ENCODE results near the gene ZNF648.
"Not testable (repeated sequence)": the region's sequence is repeated elsewhere in the genome, so short reads cannot be mapped to it uniquely, and the experiment has no call there.

ZNF648 gene

DNA sequence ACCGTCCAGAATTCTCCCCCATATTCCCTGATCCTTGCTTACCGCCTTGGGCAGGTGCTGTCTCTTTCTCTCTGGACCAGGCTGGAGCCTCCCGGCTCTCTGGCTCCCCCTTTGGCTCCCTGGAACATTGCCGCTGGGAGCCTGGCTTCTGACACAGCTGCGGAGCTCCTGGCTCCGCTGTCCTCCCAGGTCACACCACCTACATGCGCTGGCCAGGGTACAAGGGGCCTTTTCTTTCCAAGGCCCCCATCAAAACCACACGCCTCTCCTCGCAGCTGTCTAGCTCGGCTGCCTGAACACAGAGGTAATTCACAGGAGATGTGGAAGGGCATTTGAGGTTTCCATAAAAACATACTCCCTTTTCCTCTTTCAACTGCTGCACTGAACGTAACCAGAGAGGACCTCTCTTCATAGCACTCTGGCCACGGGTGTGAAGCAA, 7.5 kb upstream of the ZNF648 start:
- no peak for DNase-seq

DNA sequence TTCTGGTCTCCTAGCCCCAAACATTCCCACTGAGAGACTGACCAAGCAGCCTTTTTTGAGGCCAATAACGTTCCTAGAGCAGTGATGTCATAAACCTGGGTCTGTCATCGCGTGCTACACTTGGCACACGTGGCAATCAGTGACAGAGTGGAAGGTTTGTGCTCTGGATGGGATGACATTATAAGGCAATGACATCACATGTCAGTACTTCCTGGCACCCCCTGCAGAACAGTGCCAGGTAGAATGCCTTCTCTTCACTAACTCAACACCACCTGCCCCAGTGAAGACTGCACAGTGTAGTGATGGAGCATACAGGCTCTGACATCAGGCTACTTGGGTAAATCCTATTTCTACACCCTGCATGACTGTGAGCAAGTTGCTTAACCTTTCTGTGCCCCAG, 5.4 kb upstream of the ZNF648 start:
- no peak for DNase-seq

DNA sequence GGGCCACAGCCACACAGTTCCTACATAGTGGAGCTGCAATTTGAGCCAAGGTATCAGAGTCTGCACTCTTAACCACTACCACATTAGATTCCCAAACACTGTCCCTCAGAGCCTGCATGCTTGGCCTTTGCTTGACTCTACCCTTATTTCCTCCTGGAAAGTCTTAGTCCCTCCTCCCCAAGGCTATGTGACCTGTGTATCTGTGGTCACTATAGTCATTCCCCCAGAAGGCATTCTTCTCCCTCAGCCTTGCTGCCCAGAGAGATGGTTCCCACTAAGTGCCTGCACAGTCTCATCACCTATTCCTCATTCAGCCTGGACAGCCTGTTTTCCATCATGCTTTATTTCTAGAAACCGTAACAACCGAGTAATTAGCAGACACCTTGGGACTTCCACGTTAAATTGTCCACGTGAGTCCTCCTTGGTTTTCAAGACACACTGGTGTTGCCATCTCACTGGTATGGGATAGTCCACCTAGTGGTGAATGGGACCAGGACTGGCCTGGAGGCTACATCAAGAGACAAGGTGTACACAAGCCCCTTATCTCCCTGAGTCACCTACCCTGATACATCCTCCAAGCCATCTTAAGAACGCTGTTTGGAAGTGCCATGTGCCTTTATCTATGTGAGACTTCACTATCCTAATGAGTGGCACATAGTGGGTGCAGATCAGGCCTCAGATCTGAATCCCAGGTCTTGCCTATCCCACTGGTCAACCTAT, 3.8 kb upstream of the ZNF648 start:
- no peak for DNase-seq

DNA sequence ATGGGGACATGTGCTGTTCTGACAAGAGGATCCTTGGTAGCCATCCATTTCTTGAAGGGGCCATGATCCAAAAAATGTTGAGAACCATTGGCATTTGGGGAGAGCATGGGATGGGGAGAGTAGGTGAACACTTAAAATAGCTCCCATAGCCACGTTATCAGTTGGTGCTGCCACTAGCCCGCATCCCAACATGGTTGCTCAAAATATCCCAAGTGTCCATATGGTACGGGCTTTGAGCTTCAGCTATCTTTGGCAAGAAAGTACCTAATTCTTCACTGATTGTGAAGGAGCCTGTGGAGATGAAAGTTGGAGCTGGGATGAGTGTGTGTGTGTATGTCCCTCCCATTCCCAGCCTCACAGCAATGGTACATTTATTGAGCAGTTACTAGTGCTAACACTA, 3.1 kb upstream of the ZNF648 start:
- no peak for DNase-seq

DNA sequence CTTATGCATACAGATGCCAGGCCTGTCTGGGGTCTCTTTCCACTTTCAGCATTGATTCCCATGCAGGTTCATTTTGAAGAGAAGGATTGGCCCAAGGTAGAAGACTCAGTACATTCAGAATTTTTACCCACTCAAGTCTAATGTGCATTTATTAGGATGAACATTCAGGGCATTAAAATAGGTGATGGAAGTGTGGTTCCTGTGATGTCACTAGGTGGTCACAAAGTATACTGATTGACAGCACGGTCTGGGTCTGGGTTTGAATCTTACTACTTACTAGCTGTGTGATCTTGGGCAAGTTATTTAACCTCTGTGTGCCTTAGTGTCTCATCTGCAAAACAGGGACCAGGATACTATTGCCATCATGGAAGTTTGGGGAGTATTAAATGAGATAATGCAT, 711 bp upstream of the ZNF648 start:
- DNase-seq = no peak

DNA sequence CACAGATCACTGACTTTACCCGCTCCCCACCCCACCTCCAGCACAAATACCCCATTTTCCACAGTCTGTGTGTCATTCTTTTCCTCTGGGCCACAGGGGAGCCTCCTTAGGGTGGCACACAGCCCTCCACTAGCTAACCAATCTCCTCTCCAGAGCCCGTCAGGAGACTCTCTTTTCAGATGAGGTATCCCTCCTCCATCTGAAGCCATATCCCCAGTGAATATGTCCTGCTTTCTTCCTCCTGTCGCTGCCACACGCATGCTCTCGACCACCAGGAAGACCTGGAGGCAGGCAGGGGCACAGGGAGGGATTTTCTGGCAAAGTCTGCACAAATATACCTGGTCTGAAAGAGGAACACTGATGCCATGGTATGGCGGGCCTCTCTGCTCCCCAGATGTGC, 635 bp downstream of the ZNF648 start:
- DNase-seq = no peak

DNA sequence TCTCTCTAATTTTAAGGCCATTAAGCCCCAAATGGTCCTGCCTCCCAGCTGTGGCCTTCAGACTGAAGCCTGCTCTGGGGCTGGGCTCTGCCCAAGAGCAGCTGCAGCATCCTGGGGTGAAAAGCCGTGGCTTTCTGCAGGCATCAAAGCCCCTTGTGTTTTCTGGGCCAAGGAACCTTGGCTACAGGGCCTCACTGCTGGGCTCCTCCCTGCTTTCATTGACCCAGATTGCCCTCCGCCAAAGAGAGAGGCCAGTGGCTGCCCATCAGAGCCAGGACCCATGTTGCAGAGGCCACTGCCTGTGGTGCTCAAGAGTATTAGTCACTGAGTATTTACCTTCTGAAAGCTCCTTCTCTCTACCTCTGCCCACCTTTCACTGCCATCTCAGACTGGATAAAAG, 1.6 kb downstream of the ZNF648 start:
- DNase-seq = no peak

DNA sequence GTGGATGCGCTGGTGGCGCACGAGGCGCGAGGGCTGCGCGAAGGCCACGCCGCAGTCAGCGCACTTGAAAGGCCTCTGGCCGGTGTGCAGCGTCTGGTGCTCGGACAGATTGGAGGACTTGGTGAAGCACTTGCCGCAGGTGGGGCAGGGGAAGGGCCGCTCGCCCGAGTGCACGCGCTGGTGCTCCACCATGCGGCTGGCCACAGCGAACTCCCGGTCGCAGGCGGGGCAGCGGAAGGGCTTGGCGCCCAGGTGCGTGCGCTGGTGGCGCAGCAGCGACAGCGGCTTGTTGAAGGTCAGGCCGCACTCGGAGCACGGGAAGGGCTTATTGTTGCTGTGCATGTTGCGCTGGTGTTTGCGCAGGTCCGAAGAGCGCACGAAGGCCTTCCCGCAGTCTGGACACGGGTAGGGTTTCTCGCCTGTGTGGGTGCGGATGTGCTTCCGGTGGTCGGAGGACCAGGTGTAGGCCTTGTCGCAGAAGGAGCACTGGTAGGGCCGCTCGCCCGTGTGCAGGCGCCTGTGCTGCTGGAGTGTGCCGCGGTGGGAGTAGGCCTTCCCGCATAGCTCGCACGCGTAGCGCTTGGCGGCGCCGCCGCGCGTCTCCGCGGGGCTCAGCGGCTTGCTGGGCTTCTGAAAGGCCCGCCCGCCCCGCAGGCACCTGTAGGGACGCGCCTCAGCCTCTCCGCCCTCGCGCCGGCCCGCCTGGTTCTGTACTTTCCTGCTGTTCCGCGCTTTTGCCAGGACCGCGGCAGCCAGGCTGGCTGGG, 4.7 kb downstream of the ZNF648 start:
- DNase-seq = no peak

DNA sequence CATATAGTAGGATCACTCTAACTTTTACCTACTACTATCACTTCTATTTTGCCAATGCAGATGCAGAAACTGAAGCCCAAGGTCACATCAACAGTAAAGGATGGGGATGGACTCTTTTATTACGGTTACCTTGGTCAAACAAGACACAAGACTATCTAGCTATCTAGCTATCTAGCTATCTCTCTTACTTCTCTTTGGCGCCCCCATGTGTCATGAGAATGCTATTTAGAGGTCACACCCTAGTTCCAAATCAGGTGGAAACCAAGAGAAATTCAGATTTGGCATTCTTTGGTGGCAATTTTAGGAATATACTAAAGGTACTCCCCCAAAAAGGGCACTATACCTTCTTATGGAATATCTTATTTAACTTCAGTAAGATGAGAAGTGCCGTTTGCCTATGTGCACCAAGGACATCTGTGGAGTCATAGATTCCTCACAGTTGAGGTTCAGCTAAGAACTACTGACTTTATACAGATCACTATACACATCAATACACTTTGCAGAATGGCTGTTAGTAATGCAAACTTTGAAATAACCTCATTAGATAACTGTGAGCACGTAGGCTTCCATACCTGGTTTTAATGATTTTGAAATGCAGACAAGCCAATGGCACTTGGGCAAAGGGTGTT, 6.7 kb downstream of the ZNF648 start:
- no peak for DNase-seq

DNA sequence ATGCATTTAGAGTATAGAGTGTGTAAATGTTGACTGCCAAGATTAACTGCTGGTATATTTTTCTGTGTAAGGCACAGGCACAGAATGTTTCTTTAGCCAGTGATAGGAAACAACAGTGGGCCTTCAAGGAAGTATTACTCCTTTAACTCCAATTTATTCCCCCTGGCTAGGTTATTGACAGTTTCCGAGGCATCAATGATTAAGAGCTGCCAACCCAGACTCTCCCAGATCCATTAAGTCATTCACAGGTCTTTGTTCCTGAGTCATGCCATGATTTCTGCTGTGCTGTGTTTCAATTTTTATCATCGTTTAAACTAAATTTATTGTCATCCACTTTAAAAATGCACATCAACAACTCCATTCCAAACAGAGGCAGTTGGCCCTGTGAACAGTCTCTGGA, 9.2 kb downstream of the ZNF648 start:
- DNase-seq = no peak

DNA sequence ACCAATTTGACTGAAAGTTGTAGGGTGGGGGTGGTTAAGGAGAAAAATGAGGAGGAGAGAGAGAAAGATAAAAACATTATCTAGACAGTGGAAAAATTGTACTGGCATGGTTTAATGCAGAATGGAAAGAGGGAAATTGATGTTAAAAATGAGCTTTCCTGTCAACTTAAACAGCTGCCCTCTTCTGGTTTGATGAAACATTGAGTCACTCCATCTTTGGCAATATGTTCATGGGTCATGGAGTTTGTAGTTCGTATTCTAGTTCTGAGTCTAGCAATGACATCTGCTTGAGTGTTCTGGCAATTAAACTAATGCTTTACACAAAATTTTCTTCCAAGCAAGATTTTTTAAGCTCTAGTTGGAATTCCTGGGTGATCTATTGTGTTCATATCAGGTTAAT, 9.6 kb downstream of the ZNF648 start:
- DNase-seq = no peak

DNA sequence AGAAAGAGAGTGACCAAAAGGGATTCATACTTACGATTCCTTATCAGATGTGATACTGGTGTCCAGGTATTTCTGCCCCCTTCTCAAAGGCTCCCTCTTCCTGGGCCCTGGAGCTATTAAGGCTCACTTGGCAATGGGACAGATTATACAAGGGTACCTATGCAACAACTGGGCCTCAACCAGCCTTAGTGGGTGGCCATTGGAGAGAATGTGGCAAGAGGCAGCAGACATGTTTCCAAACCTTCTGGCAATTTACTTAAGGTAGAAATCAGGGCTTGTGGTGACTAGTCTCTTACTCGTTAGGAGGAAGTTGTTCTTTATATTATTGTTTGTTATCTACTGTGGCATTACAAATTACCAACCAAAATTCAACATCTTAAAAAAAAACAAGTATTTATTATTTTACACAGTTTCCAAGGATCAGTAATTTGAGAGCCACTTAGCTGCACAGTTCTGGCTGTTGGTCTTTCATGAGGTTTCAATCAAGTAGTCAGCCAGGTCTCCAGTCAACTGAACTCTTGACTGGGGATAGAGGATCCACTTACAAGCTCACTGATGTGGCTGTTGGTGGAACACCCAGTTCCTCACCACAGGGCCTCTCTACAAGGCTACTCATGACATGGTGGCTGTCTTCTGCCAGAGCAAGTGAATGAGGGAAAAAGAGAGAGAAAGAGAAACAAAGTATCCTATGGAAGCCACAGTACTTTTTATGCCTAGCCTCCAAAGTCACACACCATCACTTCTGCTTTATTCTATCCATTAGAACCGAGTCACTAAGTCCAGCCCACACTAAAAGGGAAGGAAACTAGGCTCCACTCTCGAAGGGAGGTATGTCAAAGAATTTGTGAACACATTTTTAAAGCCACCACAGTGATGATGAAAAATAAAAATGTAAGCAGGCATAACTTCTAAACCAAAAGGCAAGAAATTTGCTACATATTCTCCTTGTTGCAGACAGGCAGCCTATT, 10.7 kb downstream of the ZNF648 start:
- no peak for DNase-seq

DNA sequence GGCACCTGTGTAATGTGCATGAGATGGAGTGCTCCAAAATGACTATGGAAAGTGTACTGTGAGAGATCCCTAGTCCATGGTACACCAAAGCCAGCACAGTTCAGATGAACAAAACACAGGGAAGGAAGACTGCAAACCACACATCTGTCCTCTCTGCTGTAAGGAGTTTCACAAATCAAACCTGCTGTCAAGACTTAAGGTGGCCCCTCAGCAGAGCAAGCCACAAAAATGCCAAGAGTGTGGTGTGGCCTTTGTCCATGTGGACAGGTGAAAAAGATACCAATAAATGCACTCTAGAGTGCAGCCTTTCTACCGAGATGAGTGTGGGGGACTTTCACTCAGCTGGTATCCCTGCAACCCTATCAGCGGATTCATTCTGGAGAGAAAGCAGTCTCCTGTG, 12.9 kb downstream of the ZNF648 start:
- DNase-seq = no peak

DNA sequence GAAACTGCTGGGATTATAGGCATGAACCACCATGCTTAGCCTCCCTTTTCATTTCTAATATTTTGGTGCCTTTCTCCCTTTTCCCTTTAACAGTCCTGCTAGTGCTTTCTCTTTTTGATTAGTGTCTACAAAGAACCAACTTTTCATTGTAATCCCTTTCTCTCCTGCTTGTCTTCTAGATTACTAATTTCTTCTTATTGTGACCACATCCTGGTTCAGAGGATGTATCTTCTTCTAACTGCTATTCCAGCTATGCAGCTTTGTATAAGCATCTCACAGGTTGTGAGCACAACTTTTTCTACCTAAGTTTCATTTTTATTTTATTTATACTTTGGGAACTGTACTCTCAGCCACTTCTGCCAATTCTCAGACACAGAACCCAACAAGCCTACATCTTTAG, 14.7 kb downstream of the ZNF648 start:
- no peak for DNase-seq

DNA sequence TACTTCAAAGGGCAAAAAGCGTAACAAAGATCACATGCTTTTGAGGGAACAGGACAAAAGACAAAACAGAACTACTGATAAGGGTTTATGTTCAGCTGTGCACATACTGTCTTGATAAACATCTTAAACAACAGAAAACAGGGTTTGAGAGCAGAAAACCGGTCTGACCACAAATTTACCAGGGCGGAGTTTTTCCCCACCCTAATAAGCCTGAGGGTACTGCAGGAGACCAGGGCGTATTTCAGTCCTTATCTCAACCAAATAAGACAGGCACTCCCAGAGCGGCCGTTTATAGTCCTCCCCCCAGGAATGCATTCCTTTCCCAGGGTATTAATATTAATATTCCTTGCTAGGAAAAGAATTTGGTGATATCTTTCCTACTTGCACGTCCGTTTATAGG, 16.0 kb downstream of the ZNF648 start:
- not testable (repeated sequence) for DNase-seq

DNA sequence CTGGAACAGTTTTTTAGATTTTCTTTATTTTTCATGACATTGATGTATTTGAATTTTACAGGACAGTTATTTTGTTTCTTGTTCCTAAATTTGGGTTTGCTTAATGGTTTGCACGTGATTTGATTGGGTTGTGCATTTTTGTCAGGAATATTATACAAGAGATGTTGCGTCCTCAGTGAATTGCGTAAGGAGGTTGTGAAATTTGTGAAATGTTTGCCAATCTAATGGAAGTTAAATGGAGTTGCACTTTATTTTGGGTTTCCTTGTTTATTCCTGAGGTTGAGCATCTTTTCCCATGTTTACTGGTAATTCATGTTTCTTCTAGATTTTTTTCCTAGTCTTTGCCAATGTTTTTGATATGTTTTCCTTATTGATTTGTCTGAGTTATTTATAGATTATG, 19.9 kb downstream of the ZNF648 start:
- DNase-seq = no peak

DNA sequence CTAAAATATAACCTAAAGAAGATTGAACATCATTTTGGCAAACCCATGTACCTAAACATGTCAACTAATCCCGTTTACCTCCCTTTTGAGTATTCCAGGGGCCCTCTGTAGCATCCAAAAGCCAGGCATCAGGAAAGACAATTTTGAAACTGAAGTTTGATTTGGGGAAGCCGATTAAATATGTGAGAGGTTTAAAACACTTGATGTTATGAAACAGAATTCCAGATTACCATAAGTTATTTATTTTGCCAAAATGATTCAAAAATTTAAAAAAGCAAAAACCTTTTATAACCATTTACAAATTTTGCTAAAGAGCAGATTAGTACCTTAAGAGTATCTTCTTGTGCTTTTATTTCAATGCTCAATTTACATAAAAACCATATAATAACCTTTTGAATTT, 23.3 kb downstream of the ZNF648 start:
- no peak for DNase-seq

DNA sequence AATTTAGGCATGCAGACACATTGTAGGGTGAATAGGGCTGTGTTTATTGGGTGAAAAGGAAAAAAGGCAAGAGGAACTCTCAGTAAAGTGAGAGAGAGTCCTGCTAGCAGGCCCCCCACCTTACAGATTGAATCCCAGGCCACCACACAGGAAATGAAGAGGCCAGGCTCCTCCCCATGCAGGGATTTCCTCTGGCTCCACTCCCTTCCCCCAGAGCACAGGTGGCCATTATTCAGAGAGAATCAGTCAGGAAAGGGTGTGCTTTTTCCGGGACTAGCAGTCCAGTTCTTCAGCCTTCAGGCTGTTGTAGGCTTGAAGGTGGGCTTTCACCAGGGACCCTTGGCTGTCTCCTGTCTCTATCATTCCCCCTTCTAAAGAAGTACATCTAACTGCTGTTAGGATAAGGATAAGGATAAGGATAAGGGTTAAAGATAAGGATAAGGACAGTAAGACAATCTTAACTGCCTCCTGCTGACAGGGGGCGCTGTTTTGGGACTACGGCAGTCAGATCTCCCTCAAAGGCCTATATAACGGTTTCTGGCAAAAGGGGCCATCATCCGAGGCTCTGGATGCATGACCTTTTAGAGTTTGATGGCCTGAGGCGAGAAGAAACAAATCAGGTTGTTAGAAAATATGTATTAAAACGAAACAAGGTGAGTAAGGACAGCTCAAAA, 26.3 kb downstream of the ZNF648 start:
- no peak for DNase-seq

DNA sequence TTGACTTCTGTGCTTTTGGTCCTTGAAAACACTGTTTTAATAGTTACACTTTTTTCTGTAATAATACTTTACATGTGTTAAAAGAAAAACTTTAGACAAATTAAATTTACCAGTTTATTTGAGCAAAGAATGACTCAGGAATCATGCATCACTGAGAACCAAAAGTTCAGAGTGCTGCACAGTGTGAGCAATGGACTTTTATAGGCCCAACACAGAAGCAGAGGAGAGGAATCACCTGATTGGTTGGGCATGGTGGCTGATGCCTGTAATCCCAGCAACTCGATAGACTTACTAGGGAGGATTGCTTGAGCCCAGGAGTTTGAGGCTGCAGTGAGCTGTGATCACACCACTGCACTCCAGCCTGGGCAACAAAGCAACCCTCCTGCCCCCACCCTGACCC, 29.3 kb downstream of the ZNF648 start:
- DNase-seq = no peak

DNA sequence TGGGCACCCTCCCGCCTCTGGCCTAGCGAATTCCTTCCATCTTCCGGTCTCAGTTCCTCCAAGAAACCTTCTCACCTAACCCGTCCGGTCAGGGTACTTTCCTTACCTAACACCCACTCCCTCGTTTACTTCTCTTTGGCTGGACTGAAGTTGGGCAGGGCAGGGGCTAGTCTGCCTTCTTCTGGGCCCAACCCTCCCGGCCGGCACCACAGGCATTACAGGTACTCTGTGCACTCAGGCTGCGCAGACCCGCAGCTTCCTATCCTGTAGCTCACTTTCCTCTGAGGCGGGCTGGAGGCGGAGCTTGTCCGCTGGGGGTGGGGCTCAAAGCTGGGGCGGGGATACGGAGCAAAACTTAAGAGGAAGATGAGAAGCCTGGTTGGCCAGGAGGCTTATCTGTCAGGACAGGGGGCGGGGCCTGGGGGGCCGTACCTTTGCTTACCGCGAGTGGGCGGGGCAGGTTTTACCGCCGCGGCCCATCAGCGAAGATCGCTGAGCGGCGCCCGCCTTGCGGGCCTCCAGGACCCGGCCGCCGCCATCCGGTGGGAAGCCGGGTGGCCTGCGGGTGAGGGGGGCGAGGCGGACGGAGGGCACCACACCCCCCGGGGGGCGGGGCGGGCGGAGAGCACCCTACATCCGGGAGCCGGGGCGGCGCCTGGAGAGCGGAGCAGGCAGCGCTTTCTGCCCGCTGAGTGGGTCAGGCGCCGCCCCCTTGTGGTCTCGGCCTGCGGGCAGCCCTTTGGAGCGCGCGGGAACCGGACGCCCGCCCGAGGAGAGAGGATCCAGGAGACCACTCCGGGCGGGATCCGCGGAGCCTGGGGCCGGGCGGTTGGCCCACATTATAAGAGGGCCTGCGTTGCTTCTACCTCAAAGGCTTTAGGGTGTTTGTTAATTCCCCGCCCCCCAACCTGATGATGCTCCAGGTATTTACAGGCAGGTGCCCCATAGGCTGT, 31.9 kb downstream of the ZNF648 start:
- no peak for DNase-seq

DNA sequence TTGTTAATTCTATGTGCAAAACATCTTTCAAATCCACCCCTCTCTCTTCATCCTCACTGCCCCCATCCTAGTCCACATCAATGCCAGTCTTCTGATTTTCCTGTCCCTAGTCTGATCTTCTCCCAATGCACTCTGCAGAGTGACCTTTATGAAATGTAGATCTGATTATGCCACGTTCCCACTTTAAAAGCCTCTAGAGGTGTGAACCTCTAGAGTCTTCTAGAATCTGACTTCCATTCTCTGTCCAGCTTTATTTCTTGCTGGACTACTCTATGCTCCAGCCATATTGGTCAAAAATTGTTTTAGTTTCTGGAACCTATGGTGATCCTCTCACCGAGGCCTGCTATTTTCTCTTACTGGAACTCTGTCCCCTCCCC, 32.5 kb downstream of the ZNF648 start:
- no peak for DNase-seq

Measured in HCEC 1CT (cell line).